ENCODE results near the gene KCNH8.

Gene KCNH8

DNA sequence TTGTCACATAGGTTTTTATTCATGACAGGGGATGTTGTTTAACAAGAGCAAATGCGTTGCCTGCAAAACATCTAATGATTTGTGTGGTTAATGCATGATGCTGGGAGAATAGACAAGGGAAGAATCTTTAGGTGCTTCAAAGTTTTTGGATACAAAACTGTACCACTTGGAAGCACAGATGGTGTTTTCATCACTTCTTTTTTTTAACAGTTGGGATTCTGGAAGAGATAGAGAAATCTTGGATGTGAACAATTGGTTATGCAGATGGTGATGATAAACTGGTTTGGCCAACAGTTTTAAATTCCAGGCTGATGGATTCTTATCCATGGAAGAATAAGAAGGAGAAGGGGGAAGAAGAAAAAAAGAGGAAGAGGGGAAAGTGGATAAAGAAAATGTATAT, 379.4 kb downstream of the KCNH8 start:
- no peak overlapping the region for H3K4me3 ChIP-seq (ENCODE audit: low read length)
- DNase-seq (ENCODE audit: low read depth): no peak
- TF ChIP-seq, protein P1, sequence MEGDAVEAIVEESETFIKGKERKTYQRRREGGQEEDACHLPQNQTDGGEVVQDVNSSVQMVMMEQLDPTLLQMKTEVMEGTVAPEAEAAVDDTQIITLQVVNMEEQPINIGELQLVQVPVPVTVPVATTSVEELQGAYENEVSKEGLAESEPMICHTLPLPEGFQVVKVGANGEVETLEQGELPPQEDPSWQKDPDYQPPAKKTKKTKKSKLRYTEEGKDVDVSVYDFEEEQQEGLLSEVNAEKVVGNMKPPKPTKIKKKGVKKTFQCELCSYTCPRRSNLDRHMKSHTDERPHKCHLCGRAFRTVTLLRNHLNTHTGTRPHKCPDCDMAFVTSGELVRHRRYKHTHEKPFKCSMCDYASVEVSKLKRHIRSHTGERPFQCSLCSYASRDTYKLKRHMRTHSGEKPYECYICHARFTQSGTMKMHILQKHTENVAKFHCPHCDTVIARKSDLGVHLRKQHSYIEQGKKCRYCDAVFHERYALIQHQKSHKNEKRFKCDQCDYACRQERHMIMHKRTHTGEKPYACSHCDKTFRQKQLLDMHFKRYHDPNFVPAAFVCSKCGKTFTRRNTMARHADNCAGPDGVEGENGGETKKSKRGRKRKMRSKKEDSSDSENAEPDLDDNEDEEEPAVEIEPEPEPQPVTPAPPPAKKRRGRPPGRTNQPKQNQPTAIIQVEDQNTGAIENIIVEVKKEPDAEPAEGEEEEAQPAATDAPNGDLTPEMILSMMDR (IDR thresholded peaks at IDR 0.05; ENCODE audit: insufficient read depth, low read depth, low read length, missing control alignments): no peak

DNA sequence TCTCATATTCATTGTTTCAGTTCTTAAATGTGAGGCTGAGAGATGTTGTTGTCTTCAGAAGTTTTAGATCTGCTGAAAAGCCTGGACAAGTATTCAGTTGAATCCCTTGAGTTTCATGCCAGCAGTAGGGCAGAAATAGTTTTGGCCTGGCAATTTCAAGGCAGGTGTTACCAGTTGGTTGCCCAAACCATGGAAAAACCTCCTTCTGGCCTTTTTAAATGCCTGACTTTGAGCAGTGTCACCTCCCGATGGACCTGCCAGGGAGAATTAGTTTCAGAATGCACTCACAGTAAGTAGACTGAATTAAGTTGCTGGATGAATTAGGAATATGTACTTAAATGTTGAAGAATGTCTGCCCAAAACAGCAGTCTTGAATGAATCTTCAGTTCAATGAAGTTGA, 383.1 kb downstream of the KCNH8 start:
- DNase-seq (ENCODE audit: low read depth): no peak
- TF ChIP-seq, protein P1 (IDR thresholded peaks at IDR 0.05; ENCODE audit: insufficient read depth, low read depth, low read length, missing control alignments): no peak
- no peak overlapping the region for H3K4me3 ChIP-seq (ENCODE audit: low read length)

DNA sequence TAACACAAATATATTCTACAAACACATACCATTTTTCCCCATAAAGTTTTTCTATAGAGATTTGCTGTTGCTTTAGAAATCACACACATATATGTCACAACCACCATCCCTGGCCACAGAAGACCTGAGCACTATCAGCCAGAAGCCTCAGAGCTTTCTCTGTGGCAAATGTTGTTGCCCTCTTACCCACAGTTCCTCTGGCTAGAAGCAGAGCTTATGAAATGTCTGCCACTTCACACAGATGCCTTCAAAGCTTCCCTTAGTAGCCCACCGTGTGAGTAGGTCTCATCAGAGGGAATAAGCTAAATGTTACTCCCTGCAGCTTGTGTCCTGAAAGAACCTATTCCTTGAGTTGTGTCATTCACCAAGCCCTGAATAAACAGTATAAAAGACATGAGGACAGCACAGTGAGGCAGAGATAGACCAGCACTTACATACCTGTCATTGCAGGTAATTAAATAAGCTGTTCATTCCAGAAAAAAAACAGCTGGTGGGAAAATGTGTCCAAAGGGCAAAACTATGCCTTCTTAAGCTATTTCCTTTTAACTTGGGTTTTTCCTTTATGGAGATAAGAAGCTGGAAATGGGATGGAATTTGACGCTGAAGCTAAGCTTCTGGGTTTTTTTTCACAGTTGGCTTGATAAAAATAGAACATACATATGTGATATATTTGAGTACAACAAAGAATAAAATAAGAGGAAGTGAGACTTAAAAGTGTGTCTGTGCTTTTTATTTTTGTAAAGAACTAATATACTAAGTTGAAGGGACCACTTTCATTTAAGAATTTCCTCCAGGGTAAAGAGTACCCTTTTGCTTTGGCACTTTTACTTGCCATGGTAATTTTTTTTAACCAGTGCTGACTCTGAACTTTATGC, 391.4 kb downstream of the KCNH8 start:
- H3K4me3 ChIP-seq (ENCODE audit: low read length): no peak overlapping the region
- DNase-seq (ENCODE audit: low read depth): no peak
- TF ChIP-seq, protein P1 (IDR thresholded peaks at IDR 0.05; ENCODE audit: insufficient read depth, low read depth, low read length, missing control alignments): no peak

DNA sequence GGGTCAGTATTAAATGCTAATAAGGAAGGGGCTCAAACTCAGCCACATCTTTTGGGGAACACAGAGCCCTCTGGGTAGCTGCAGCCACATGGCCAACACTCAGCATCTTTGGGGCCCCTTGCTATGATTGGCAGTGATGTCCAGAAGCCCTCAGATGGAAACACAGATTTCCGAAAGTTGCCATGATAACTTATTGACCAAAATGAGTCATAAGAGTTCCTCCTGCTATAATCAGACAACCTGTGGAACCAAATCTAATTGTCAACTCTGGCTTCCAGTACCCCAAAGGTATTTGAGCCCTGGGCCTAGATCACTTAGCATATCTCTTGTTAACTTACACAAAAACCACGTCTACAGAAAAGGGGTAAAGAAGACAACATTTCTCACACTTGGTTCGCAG, 392.2 kb downstream of the KCNH8 start:
- H3K4me3 ChIP-seq (ENCODE audit: low read length): no peak overlapping the region
- DNase-seq (ENCODE audit: low read depth): no peak
- TF ChIP-seq, protein P1 (IDR thresholded peaks at IDR 0.05; ENCODE audit: insufficient read depth, low read depth, low read length, missing control alignments): no peak

DNA sequence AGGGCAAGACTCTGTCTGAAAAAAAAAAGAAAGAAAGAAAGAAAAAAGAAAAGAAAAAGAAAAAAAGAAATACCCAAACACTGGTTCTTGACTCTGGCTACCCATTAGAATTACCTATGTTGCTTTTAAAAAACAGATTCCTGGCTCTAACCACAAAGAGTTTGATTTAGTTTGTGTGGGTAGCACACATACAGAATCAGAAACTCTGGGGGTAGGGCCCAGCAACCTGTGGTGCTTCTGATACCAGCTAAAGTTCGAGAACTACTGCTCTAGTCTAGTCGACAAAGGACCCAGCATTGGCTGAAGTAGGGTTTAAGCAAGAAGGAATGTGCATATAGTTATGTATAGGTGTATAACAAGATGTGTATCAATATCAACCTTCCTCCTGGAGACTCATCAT, 393.0 kb downstream of the KCNH8 start:
- no peak for DNase-seq (ENCODE audit: low read depth)
- H3K4me3 ChIP-seq (ENCODE audit: low read length): no peak overlapping the region
- TF ChIP-seq, protein P1 (IDR thresholded peaks at IDR 0.05; ENCODE audit: insufficient read depth, low read depth, low read length, missing control alignments): no peak

DNA sequence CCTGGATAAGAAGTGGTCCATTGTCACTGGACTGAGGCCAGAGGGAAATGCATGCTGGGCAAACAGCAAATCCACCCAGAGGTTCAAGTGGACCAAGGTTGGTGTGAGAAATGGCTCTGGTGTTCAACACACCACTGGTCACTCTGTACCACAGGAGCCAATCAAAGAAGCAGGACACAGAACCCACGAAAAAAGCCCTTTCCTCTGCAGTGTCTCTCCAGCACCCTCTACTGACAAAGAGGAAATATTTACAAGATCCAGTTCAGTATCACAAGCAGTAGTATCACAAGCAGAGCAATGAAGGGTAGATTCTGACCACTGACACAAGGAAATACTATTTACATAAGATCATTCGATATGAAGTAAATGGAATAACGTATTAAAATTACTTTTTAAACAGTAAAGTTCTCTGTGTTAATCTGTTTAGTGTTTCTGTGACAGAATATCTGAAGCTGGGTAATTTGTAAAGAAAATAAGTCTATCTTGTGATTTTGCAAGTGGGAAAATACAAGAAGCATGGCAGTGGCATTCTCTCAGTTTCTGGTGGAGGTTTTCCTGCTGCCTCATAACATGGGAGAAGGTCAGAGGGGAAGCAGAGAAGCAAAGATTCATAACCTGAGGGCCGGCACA, 395.0 kb downstream of the KCNH8 start:
- H3K4me3 ChIP-seq (ENCODE audit: low read length): no peak overlapping the region
- TF ChIP-seq, protein P1 (IDR thresholded peaks at IDR 0.05; ENCODE audit: insufficient read depth, low read depth, low read length, missing control alignments): peak; percentile 76
- peak; percentile 37 for DNase-seq (ENCODE audit: low read depth)
